Immature natural killer cell (primary cell): ENCODE measurements around the gene CDKN2B. TPM values are rescaled to one million over a fixed set of nuclear protein-coding genes. Genes with fewer than 3 reads are reported as not detected.

Experiments
- DNase-seq, 3 donors: peaks; one replicate each; pipeline ENCODE4 v3.0.0; 2022; ENCODE audit warnings: mixed read lengths in 1 of 3
- H3K27ac Mint-ChIP-seq, 6 donors: one replicate each; pipeline ENCODE4 v1.8.0; 2020; ENCODE audit warnings: mixed read lengths in 6 of 6, mild to moderate bottlenecking in 5 of 6, inconsistent platforms in 4 of 6, moderate library complexity in 3 of 6
- H3K27me3 Mint-ChIP-seq, 3 donors: one replicate each; pipeline ENCODE4 v1.8.0; 2020 to 2021; ENCODE audit warnings: low read depth in 3 of 3, mild to moderate bottlenecking in 3 of 3, mixed read lengths in 3 of 3, moderate library complexity in 3 of 3, inconsistent platforms in 1 of 3
- H3K36me3 Mint-ChIP-seq, 3 donors: one replicate each; pipeline ENCODE4 v1.8.0; 2020; ENCODE audit warnings: mixed read lengths in 3 of 3, inconsistent platforms in 2 of 3, mild to moderate bottlenecking in 2 of 3
- H3K4me1 Mint-ChIP-seq, 2 donors: one replicate each; pipeline ENCODE4 v1.8.0; 2020; ENCODE audit warnings: inconsistent platforms in 2 of 2, mild to moderate bottlenecking in 2 of 2, mixed read lengths in 2 of 2, moderate library complexity in 1 of 2
- H3K4me3 Mint-ChIP-seq, 5 donors: one replicate each; pipeline ENCODE4 v1.8.0; 2020; ENCODE audit warnings: mild to moderate bottlenecking in 5 of 5, mixed read lengths in 5 of 5, inconsistent platforms in 3 of 5, moderate library complexity in 3 of 5
- H3K9me3 Mint-ChIP-seq, 6 donors: one replicate each; pipeline ENCODE4 v1.8.0; 2020; ENCODE audit warnings: mild to moderate bottlenecking in 6 of 6, mixed read lengths in 6 of 6, inconsistent platforms in 4 of 6, moderate library complexity in 3 of 6
- polyA plus RNA-seq, 3 donors: library from polyadenylated mRNA; unstranded; fragments of 300-500 nt; fragmentation: Illumina TruSeq; gene quantifications; one replicate each; pipeline ENCODE4 v1.2.3, GENCODE V29; 2021

The CDKN2B gene
- polyA plus RNA-seq, 3 donors from 2014 or later, result 0.40 to 0.50 TPM; not detected in 1

DNA sequence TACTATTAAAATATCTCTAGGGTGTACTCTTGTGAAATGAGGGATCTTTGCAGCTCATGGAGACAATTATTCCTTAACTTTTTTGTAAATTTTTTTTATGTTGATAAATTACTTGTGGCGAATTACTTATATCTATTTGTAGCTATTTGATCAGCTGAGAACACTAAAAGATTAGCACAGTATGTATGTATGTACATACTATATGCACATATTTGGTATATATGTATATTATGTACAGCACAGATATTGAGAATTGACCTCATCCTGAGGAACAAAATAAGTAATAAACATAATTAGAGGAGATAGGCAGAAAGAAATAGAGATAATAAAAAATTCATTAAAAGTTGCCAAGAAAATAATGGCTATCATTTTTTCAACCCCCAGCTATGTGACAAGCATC, 26.7 kb downstream of the CDKN2B start:
- H3K36me3 Mint-ChIP-seq, result no peaks in the 10 kb centered on the region
- peaks cover 0 to 2% (median 0%) of the 10 kb centered on the region in 6 donors for H3K9me3 Mint-ChIP-seq
- H3K4me3 Mint-ChIP-seq, result no peak overlapping the region
- peaks cover 0 to 8% of the 10 kb centered on the region in 2 donors for H3K4me1 Mint-ChIP-seq
- H3K27me3 Mint-ChIP-seq, result peaks cover 7 to 38% (median 8%) of the 10 kb centered on the region in 3 donors
- DNase-seq, result no peak
- no peak overlapping the region for H3K27ac Mint-ChIP-seq

DNA sequence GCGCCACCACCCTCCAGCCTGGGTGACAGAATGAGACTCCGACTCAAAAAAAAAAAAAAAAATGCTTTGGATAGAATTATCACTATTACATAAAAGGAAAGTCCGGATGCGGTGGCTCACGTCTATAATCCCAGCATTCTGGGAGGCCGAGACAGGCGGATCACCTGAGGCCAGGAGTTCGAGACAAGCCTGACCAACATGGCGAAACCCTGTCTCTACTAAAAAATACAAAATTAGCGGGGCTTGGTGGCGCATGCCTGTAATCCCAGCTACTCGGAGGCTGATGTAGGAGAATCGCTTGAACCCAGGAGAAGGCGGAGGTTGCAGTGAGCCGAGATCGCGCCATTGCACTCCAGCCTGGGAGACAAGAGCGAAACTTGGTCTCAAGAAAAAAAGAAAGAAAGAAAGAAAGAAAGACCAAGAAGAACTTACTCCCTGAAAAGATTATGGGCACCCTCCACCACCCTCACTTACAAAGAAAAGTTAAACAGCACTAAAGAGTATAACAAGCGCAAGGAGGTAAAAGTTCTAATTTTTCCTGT, 32.7 kb downstream of the CDKN2B start:
- DNase-seq, result no peak
- Mint-ChIP-seq H3K36me3 (peaks cover 0 to under 1% (median 0%) of the 10 kb centered on the region in 3 donors), H3K4me1 (peaks cover 17 to 22% of the 10 kb centered on the region in 2 donors), H3K27me3 (peaks cover 34 to 75% (median 43%) of the 10 kb centered on the region in 3 donors), H3K4me3 (no peak overlapping the region), H3K27ac (no peak overlapping the region), H3K9me3 (peaks cover 0 to 9% (median 2%) of the 10 kb centered on the region in 6 donors)

DNA sequence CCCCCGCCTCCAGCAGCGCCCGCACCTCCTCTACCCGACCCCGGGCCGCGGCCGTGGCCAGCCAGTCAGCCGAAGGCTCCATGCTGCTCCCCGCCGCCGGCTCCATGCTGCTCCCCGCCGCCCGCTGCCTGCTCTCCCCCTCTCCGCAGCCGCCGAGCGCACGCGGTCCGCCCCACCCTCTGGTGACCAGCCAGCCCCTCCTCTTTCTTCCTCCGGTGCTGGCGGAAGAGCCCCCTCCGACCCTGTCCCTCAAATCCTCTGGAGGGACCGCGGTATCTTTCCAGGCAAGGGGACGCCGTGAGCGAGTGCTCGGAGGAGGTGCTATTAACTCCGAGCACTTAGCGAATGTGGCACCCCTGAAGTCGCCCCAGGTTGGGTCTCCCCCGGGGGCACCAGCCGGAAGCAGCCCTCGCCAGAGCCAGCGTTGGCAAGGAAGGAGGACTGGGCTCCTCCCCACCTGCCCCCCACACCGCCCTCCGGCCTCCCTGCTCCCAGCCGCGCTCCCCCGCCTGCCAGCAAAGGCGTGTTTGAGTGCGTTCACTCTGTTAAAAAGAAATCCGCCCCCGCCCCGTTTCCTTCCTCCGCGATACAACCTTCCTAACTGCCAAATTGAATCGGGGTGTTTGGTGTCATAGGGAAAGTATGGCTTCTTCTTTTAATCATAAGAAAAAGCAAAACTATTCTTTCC, 34.2 kb downstream of the CDKN2B start:
- H3K4me1 Mint-ChIP-seq, result peaks cover 19 to 27% of the 10 kb centered on the region in 2 donors
- H3K4me3 Mint-ChIP-seq, result peak overlapping the region; percentile 73 to 86 (median 80)
- peaks cover 0 to 18% (median 3%) of the 10 kb centered on the region in 6 donors for H3K9me3 Mint-ChIP-seq
- peaks cover 44 to 82% (median 53%) of the 10 kb centered on the region in 3 donors for H3K27me3 Mint-ChIP-seq
- H3K36me3 Mint-ChIP-seq, result peaks cover 0 to 4% (median 0%) of the 10 kb centered on the region in 3 donors
- DNase-seq, result no peak
- no peak overlapping the region for H3K27ac Mint-ChIP-seq

DNA sequence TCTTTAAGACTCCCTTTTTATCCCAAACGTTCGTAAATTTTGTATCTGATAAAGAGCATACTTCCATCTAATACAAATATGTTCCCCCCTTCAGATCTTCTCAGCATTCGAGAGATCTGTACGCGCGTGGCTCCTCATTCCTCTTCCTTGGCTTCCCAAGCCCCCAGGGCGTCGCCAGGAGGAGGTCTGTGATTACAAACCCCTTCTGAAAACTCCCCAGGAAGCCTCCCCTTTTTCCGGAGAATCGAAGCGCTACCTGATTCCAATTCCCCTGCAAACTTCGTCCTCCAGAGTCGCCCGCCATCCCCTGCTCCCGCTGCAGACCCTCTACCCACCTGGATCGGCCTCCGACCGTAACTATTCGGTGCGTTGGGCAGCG, 34.8 kb downstream of the CDKN2B start:
- Mint-ChIP-seq H3K4me3 (peak overlapping the region; percentile 73 to 86 (median 80)), H3K9me3 (peaks cover 0 to 20% (median 2%) of the 10 kb centered on the region in 6 donors), H3K36me3 (peaks cover 0 to 4% (median 0%) of the 10 kb centered on the region in 3 donors), H3K27me3 (peaks cover 45 to 82% (median 54%) of the 10 kb centered on the region in 3 donors), H3K4me1 (peaks cover 19 to 27% of the 10 kb centered on the region in 2 donors), H3K27ac (no peak overlapping the region)
- DNase-seq, result no peak

DNA sequence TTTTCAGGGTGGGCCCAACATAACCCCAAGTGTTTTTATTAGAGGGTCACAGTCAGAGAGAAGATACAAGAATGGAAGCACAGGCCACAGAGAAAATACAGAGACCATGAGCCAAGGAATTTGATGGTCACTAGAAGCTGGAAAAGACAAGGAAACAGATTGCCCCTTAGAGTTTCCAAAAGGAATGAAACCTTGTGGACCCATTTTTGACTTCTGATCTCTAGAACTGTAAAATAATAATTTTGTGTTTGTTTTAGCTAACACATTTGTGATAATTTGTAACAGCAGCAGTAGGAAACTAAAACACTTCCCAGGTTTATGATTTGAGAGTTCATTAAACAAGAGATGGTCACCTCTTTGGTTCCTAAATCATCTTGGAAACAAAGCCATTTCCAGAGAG, 36.7 kb downstream of the CDKN2B start:
- Mint-ChIP-seq H3K27ac (no peak overlapping the region), H3K4me3 (no peak overlapping the region), H3K4me1 (peaks cover 25 to 42% of the 10 kb centered on the region in 2 donors), H3K27me3 (peaks cover 61 to 88% (median 70%) of the 10 kb centered on the region in 3 donors), H3K9me3 (peaks cover 0 to 32% (median 8%) of the 10 kb centered on the region in 6 donors), H3K36me3 (peaks cover 0 to 9% (median 0%) of the 10 kb centered on the region in 3 donors)
- DNase-seq, result no peak

DNA sequence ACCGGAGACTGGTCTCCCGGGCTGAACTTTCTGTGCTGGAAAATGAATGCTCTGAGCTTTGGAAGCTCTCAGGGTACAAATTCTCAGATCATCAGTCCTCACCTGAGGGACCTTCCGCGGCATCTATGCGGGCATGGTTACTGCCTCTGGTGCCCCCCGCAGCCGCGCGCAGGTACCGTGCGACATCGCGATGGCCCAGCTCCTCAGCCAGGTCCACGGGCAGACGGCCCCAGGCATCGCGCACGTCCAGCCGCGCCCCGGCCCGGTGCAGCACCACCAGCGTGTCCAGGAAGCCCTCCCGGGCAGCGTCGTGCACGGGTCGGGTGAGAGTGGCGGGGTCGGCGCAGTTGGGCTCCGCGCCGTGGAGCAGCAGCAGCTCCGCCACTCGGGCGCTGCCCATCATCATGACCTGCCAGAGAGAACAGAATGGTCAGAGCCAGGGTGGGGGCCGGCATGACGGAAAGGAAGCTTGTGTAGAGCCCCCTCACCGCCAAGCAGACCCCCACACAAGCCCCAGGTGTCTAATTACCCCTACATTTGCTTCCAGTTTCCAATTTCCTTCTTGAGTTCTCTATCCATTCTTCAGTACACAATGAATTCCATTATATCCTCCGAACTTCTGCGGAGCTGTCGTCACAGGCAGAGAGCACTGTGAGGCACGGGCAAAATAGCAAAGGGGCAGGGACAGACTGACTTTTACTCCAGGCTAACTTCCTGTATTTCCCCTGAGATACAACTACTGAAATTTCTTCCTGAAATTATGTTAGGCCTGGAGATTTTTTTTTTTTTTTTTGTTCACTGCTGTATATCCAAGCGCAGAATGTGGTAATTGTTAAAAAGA, 38.1 kb downstream of the CDKN2B start:
- H3K9me3 Mint-ChIP-seq, result peaks cover 0 to 41% (median 10%) of the 10 kb centered on the region in 6 donors
- peaks cover 26 to 51% of the 10 kb centered on the region in 2 donors for H3K4me1 Mint-ChIP-seq
- H3K27me3 Mint-ChIP-seq, result peaks cover 57 to 87% (median 72%) of the 10 kb centered on the region in 3 donors
- peaks cover 0 to 9% (median 0%) of the 10 kb centered on the region in 3 donors for H3K36me3 Mint-ChIP-seq
- DNase-seq, result no peak
- peak overlapping the region in 1 of 5 donors; percentile 46 for H3K4me3 Mint-ChIP-seq
- peak overlapping the region in 2 of 6 donors; percentile 5 to 11 for H3K27ac Mint-ChIP-seq

DNA sequence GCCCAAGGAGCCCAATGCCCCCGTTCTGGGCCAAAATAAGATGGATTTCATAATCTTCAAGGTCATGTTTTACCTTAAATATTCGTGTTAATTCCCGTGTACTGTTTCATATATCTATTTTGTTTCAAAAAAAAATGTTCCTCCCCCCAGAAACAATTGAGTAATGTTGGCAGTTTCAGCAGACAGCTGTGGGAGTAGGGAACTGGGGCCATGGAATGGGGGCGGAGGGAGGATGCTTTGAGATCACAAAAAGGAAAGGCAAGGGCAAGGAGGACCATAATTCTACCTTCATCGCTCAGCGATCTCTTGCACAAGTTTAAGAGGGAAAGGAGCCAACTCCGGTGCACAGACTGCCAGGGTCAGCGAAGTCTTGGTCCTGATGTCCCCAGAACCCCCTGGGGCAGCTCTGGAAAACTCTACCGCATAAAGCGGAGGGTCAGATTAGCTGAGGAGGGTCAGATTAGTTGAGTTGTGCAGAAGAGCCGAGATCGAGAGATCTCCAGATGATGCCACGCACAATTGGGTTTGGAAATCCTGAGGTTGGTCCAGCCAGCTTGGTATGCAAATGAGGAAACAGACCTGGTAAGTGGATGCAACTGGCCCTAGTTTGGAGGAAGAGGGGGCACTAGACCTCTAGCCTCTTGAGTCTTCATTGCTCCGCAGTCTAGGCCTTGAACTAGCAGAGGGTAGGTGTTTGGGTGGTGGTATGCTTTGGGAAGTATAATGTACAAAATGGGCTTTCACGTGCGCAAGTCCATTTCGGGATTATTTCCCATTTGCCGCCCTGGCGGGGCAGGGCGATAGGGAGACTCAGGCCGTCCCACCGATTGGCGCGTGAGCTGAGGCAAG, 38.9 kb downstream of the CDKN2B start:
- Mint-ChIP-seq H3K27me3 (peaks cover 58 to 87% (median 72%) of the 10 kb centered on the region in 3 donors), H3K9me3 (peaks cover 0 to 41% (median 10%) of the 10 kb centered on the region in 6 donors), H3K4me3 (no peak overlapping the region), H3K4me1 (peaks cover 26 to 52% of the 10 kb centered on the region in 2 donors), H3K36me3 (peaks cover 0 to 9% (median 0%) of the 10 kb centered on the region in 3 donors), H3K27ac (no peak overlapping the region)
- no peak for DNase-seq

DNA sequence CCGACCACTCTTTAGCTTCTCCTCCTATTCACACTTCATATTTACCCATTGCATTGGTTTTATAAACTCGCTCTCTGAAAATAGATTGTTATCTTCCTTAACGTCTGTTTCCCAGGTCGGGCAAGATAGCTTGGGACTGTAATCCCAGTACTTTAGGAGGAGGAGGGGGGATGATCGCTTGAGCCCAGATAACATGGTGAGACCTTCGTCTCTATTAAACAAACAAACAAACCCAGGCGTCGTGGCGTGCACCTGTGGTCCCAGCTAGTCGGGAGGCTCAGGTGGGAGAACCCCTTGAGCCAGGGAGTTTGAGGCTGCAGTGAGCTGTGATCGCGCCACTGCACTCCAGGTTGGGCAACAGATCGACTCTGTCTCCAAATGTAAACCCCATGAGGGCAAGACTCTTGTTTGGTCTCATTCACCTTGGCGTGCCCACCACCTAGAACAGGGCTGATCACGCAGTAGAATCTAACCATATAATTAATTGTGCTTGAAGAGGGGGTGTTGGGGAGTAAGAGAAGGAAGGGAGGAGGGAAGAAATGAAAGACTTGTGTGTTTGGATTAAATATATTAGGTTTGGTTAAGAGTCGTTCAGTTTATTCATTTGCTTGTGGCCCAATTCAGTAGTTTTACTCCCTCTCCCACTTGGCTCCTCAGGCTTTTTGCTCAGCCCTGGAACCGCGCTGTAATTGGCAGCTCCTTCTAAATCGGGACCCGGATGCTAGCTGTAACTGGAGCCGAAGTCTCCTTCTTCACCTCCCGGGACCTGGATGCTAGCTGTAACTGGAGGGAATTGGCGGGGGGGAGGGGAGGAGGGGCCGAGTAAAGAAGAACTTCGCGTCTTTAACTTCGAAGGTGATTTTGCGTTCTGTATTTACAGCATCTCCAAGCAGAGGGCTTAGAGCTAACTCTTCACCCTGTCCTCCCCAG, 39.8 kb downstream of the CDKN2B start:
- H3K4me3 Mint-ChIP-seq, result peak overlapping the region in 3 of 5 donors; percentile 0 to 36 (median 8)
- H3K9me3 Mint-ChIP-seq, result peaks cover 0 to 41% (median 11%) of the 10 kb centered on the region in 6 donors
- H3K4me1 Mint-ChIP-seq, result peaks cover 25 to 45% of the 10 kb centered on the region in 2 donors
- no peak for DNase-seq
- H3K27me3 Mint-ChIP-seq, result peaks cover 63 to 89% (median 68%) of the 10 kb centered on the region in 3 donors
- H3K27ac Mint-ChIP-seq, result peak overlapping the region in 1 of 6 donors; percentile 39
- H3K36me3 Mint-ChIP-seq, result peaks cover 0 to 9% (median 0%) of the 10 kb centered on the region in 3 donors

DNA sequence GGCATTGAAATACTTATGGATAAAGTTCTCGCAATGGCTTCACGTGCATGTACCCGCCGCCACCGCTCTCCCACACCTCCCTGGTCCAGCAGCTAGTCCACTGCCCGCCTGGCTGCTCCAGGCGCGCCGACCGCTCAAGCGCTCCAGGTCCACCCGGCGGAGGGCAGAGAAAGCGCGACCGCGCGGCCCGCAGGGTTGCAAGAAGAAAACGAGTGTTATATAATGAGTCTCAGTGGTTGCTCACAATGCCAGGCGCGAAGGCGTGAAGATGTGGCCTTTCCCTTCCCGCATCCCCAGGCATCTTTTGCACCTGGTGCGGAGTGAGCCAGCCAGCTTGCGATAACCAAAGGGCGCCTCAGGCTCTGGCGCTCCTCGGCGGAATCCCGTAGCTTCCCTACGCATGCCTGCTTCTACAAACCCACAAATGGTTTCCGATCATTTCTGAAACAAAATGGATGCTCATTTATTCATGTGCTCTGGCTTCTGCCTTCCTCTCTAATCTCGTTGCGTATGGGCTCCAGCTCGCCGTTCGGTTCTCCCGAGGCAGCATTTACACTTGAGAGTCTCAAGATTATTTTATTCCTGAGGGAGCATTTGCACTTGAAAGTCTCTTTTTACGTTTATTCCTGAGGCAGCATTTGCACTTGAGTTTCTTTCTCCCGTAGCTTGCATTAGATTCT, 40.6 kb downstream of the CDKN2B start:
- peak overlapping the region; percentile 0 to 58 (median 31) for H3K4me3 Mint-ChIP-seq
- H3K27me3 Mint-ChIP-seq, result peaks cover 66 to 88% (median 72%) of the 10 kb centered on the region in 3 donors
- peak overlapping the region in 1 of 6 donors; percentile 39 for H3K27ac Mint-ChIP-seq
- H3K9me3 Mint-ChIP-seq, result peaks cover 5 to 46% (median 12%) of the 10 kb centered on the region in 6 donors
- H3K36me3 Mint-ChIP-seq, result peaks cover 0 to 9% (median 0%) of the 10 kb centered on the region in 3 donors
- H3K4me1 Mint-ChIP-seq, result peaks cover 22 to 41% of the 10 kb centered on the region in 2 donors
- no peak for DNase-seq

DNA sequence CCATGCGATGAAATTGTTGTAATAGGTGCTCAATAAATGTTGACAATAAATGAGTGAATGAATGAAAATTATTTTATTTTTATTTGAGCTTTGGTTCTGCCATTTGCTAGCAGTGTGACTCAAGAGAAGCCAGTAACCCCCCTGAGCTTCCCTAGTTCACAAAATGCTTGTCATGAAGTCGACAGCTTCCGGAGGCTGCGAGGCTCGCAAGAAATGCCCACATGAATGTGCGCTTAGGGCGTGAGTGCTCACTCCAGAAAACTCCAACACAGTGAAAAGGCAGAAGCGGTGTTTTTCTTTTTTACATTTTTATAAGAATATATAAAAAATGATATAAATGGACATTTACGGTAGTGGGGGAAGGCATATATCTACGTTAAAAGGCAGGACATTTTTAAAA, 41.4 kb downstream of the CDKN2B start:
- Mint-ChIP-seq H3K4me3 (peak overlapping the region in 2 of 5 donors; percentile 43 to 57), H3K36me3 (peaks cover 0 to 9% (median 0%) of the 10 kb centered on the region in 3 donors), H3K4me1 (peaks cover 22 to 38% of the 10 kb centered on the region in 2 donors), H3K9me3 (peaks cover 9 to 54% (median 15%) of the 10 kb centered on the region in 6 donors), H3K27me3 (peaks cover 64 to 89% (median 73%) of the 10 kb centered on the region in 3 donors), H3K27ac (no peak overlapping the region)
- DNase-seq, result no peak

DNA sequence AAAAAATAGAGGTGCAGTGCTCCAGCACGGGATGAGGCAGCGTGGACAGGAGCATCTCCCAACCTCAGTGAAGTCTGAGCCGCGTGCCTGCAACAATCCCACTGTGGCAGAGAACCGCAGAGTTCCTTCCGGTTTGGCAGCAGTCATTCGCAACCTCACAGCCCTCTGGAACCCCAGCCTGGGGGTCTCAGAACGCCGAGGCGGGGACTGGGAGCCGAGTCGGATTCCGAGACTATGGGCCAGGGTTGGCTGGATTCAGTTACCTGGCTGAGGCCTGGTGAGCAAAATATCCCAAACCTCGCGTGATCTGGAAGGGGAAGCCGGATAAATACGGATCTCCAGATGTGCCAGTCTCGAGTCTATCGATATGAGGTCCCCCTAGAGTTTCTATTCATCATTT, 41.9 kb downstream of the CDKN2B start:
- Mint-ChIP-seq H3K4me1 (peaks cover 22 to 38% of the 10 kb centered on the region in 2 donors), H3K36me3 (peaks cover 0 to 9% (median 0%) of the 10 kb centered on the region in 3 donors), H3K9me3 (peaks cover 10 to 51% (median 15%) of the 10 kb centered on the region in 6 donors), H3K27me3 (peaks cover 64 to 87% (median 72%) of the 10 kb centered on the region in 3 donors), H3K27ac (no peak overlapping the region), H3K4me3 (peak overlapping the region in 1 of 5 donors; percentile 43)
- no peak for DNase-seq
